GM23338 (cell line): Measurements from ENCODE around the gene MAGOH. TPM values are rescaled to one million over a fixed set of nuclear protein-coding genes. Genes with fewer than 3 reads are reported as not detected.

Experiments
- ATAC-seq: fragments of 200-7000 bp; cut with Tn5 transposase; 3 replicates; pipeline ENCODE4 v1.9.1; 2020
- DNase-seq: peaks from one replicate; pipeline ENCODE4 v3.0.0-alpha.2; 2015; ENCODE audit warnings: low spot score
- H2AFZ ChIP-seq: fragments of 200-600 bp; sonication (generic); 2 replicates; pipeline ENCODE4 v1.8.0; 2016; ENCODE audit warnings: antibody characterized with exemption, mild to moderate bottlenecking, moderate library complexity
- H3F3A ChIP-seq: fragments of 200-600 bp; sonication (generic); replicated peaks from 2 replicates; pipeline ENCODE4 v1.8.0; 2017; ENCODE audit warnings: antibody characterized with exemption, mixed run types, low read depth
- H3K27ac ChIP-seq: fragments of 200-600 bp; sonication (generic); 2 replicates; pipeline ENCODE4 v1.6.1; 2016; ENCODE audit warnings: low read depth
- H3K27me3 ChIP-seq: fragments of 200-600 bp; sonication (generic); 2 replicates; pipeline ENCODE4 v1.8.0; 2016; ENCODE audit warnings: mild to moderate bottlenecking, mixed run types, moderate library complexity; ENCODE audit not compliant: insufficient read depth
- H3K36me3 ChIP-seq: fragments of 200-600 bp; sonication (generic); 2 replicates; pipeline ENCODE4 v1.8.0; 2016; ENCODE audit warnings: mild to moderate bottlenecking; ENCODE audit not compliant: insufficient read depth
- H3K4me1 ChIP-seq: fragments of 200-600 bp; sonication (generic); 2 replicates; pipeline ENCODE4 v1.8.0; 2016; ENCODE audit warnings: mild to moderate bottlenecking, moderate library complexity; ENCODE audit not compliant: insufficient read depth
- H3K4me2 ChIP-seq: fragments of 200-600 bp; sonication (generic); 2 replicates; pipeline ENCODE4 v1.7.1; 2017; ENCODE audit warnings: mixed run types
- H3K4me3 ChIP-seq: fragments of 200-600 bp; sonication (generic); 2 replicates; pipeline ENCODE4 v1.6.1; 2016; ENCODE audit warnings: mixed run types
- H3K79me2 ChIP-seq: fragments of 200-600 bp; sonication (generic); replicated peaks from 2 replicates; pipeline ENCODE4 v1.8.0; 2017; ENCODE audit warnings: mild to moderate bottlenecking; ENCODE audit not compliant: insufficient read depth
- H3K9me2 ChIP-seq: fragments of 200-600 bp; sonication (generic); 2 replicates; pipeline ENCODE4 v1.8.0; 2017; ENCODE audit not compliant: insufficient read depth
- H4K20me1 ChIP-seq: fragments of 200-600 bp; sonication (generic); replicated peaks from 2 replicates; pipeline ENCODE4 v1.8.0; 2017; ENCODE audit warnings: mild to moderate bottlenecking; ENCODE audit not compliant: insufficient read depth
- H3K27ac Mint-ChIP-seq: 2 replicates; pipeline ENCODE4 v1.8.0; 2020; ENCODE audit warnings: inconsistent platforms, mild to moderate bottlenecking, moderate library complexity, mixed read lengths
- H3K27me3 Mint-ChIP-seq: 3 replicates; pipeline ENCODE4 v1.8.0; 2022; ENCODE audit warnings: low read depth, mild to moderate bottlenecking, moderate library complexity, mixed read lengths, inconsistent platforms; ENCODE audit not compliant: insufficient read depth, poor library complexity
- H3K36me3 Mint-ChIP-seq: 3 replicates; pipeline ENCODE4 v1.8.0; 2021; ENCODE audit warnings: low read depth, mild to moderate bottlenecking, inconsistent platforms, moderate library complexity, mixed read lengths
- H3K4me1 Mint-ChIP-seq: 3 replicates; pipeline ENCODE4 v1.8.0; 2020; ENCODE audit warnings: mild to moderate bottlenecking, inconsistent platforms, mixed read lengths
- H3K4me3 Mint-ChIP-seq: 3 replicates; pipeline ENCODE4 v1.8.0; 2021; ENCODE audit warnings: moderate library complexity, mild to moderate bottlenecking, inconsistent platforms, mixed read lengths
- H3K9me3 Mint-ChIP-seq: 3 replicates; pipeline ENCODE4 v1.8.0; 2020; ENCODE audit warnings: moderate library complexity, mild to moderate bottlenecking, inconsistent platforms, mixed read lengths
- CREB1 ChIP-seq: fragments of 250-450 bp; sonication (Bioruptor Pico); IDR thresholded peaks from 2 replicates; pipeline ENCODE4 v1.5.0; 2020; ENCODE audit warnings: low read depth, mild to moderate bottlenecking, moderate library complexity
- CTCF ChIP-seq, 2 experiments: fragments of 200-600 bp in 1 of 2; sonication (generic) in 1 of 2; conservative IDR thresholded peaks; 2 replicates each; pipeline versions ENCODE4 v1.5.1 to v1.6.1; 2016 to 2017; ENCODE audit warnings: antibody characterized with exemption in 2 of 2, low read depth in 2 of 2, mild to moderate bottlenecking in 2 of 2, moderate library complexity in 1 of 2
- ETS1 ChIP-seq: IDR thresholded peaks from 2 replicates; pipeline ENCODE4 v1.6.1; 2016; ENCODE audit warnings: antibody characterized with exemption
- EZH2 ChIP-seq: fragments of 200-600 bp; sonication (generic); IDR thresholded peaks from one replicate; pipeline ENCODE4 v1.8.0; 2017; ENCODE audit warnings: antibody characterized with exemption, mild to moderate bottlenecking, low read depth; ENCODE audit not compliant: unreplicated experiment
- EZH2phosphoT487 ChIP-seq: fragments of 200-600 bp; sonication (generic); IDR thresholded peaks from one replicate; pipeline ENCODE4 v1.8.1; 2018; ENCODE audit warnings: antibody characterized with exemption; ENCODE audit not compliant: unreplicated experiment
- JUNB ChIP-seq: IDR thresholded peaks from one replicate; pipeline ENCODE4 v1.6.1; 2016; ENCODE audit warnings: antibody characterized with exemption; ENCODE audit not compliant: unreplicated experiment
- NANOG ChIP-seq: IDR thresholded peaks from 2 replicates; pipeline ENCODE4 v1.6.1; 2016; ENCODE audit warnings: antibody characterized with exemption, borderline replicate concordance
- POLR2AphosphoS5 ChIP-seq: IDR thresholded peaks from 2 replicates; pipeline ENCODE4 v1.6.1; 2016; ENCODE audit warnings: antibody characterized with exemption, low read depth
- REST ChIP-seq: IDR thresholded peaks from one replicate; pipeline ENCODE4 v1.6.1; 2018; ENCODE audit warnings: antibody characterized with exemption; ENCODE audit not compliant: unreplicated experiment
- STAT1 ChIP-seq: IDR thresholded peaks from one replicate; pipeline ENCODE4 v1.6.1; 2016; ENCODE audit warnings: antibody characterized with exemption; ENCODE audit not compliant: unreplicated experiment
- ZNF114 ChIP-seq: fragments of 250-450 bp; sonication (Bioruptor Pico); IDR thresholded peaks from 2 replicates; pipeline ENCODE4 v1.5.0; 2020; ENCODE audit warnings: mild to moderate bottlenecking, moderate library complexity
- ZNF331 ChIP-seq: fragments of 250-450 bp; sonication (Bioruptor Pico); IDR thresholded peaks from 2 replicates; pipeline ENCODE4 v1.5.0; 2020; ENCODE audit warnings: low read depth, mild to moderate bottlenecking, moderate library complexity
- polyA plus RNA-seq: library from polyadenylated mRNA; unstranded; fragments of >200 nt; fragmentation: Nextera tagmentation; extraction: Ambion mirVana; gene quantifications from 2 replicates; pipeline ENCODE4 v1.2.1, GENCODE V29; 2016
- total RNA-seq: library from RNA; depleted of rRNA; stranded (reverse); fragments of >200 nt; shearing (Covaris generic); gene quantifications from 2 replicates; pipeline ENCODE4 v1.2.3, GENCODE V29; 2014

The MAGOH gene
- total and polyA plus RNA-seq, 2 experiments from 2014 or later = 79.3 to 185 TPM

GRCh38 chr1:53259932-53260331, 21.6 kb upstream of the MAGOH start:
- Histone ChIP-seq H3F3A (peaks cover 6% of the 10 kb centered on the region), H3K4me2 (no peak overlapping the region), H3K79me2 (no peaks in the 10 kb centered on the region), H3K27ac (no peak overlapping the region), H3K9me2 (no peaks in the 10 kb centered on the region), H3K4me1 (no peaks in the 10 kb centered on the region), H3K36me3 (peaks cover 73% of the 10 kb centered on the region), H3K27me3 (no peaks in the 10 kb centered on the region), H4K20me1 (peaks cover 18% of the 10 kb centered on the region), H3K4me3 (no peak overlapping the region), H2AFZ (no peak overlapping the region)
- Mint-ChIP-seq H3K4me1 (no peaks in the 10 kb centered on the region), H3K36me3 (peaks cover 97% of the 10 kb centered on the region), H3K27ac (no peak overlapping the region), H3K9me3 (no peaks in the 10 kb centered on the region), H3K4me3 (no peak overlapping the region), H3K27me3 (peaks cover 6% of the 10 kb centered on the region)
- no peak for ATAC-seq
- TF ChIP-seq EZH2phosphoT487 = no peak
- no peak for TF ChIP-seq EZH2
- no peak for TF ChIP-seq ETS1
- DNase-seq = no peak

- no peak overlapping the region for H3K27ac Mint-ChIP-seq
- H3K79me2 ChIP-seq = no peaks in the 10 kb centered on the region
- H3K27ac ChIP-seq = no peak overlapping the region
- no peak overlapping the region for H3K4me2 ChIP-seq
- H3K36me3 Mint-ChIP-seq = peaks cover 96% of the 10 kb centered on the region
- peaks cover 6% of the 10 kb centered on the region for H3F3A ChIP-seq
- H2AFZ ChIP-seq = no peak overlapping the region
- H4K20me1 ChIP-seq = peaks cover 24% of the 10 kb centered on the region
- no peaks in the 10 kb centered on the region for H3K9me3 Mint-ChIP-seq
- no peak overlapping the region for H3K4me3 Mint-ChIP-seq
- H3K4me3 ChIP-seq = no peak overlapping the region
- DNase-seq = no peak
- peaks cover 72% of the 10 kb centered on the region for H3K36me3 ChIP-seq
- ATAC-seq = no peak
- no peaks in the 10 kb centered on the region for H3K4me1 ChIP-seq
- peaks cover 6% of the 10 kb centered on the region for H3K27me3 Mint-ChIP-seq
- no peaks in the 10 kb centered on the region for H3K9me2 ChIP-seq
- H3K4me1 Mint-ChIP-seq = no peaks in the 10 kb centered on the region
- H3K27me3 ChIP-seq = no peaks in the 10 kb centered on the region
- TF ChIP-seq ETS1 = no peak
- TF ChIP-seq EZH2phosphoT487 = no peak
- no peak for TF ChIP-seq POLR2AphosphoS5
- no peak for TF ChIP-seq STAT1
- TF ChIP-seq ZNF114 = no peak
- TF ChIP-seq REST = no peak
- no peak for TF ChIP-seq EZH2
- TF ChIP-seq ZNF331 = no peak
- no peak for TF ChIP-seq CREB1 (CRISPR knock-in tag)
- no peak for TF ChIP-seq NANOG
- no peak for TF ChIP-seq CTCF (conservative IDR thresholded peaks at IDR 0.05; ENCODE audit: low read depth in 2 of 2)
- TF ChIP-seq JUNB = no peak
These were observed 19.9 kb upstream of the MAGOH start for GRCh38 chr1:53258216-53258615.
